Epithelial cell of proximal tubule (primary cell): ENCODE measurements around the gene PRDX1. TPM values are rescaled to one million over a fixed set of nuclear protein-coding genes. Genes with fewer than 3 reads are reported as not detected.
"Not testable (repeated sequence)": the region's sequence is repeated elsewhere in the genome, so short reads cannot be mapped to it uniquely, and the experiment has no call there.

Experiments used
- DNase-seq: peaks from one replicate; pipeline ENCODE4 v3.0.0-alpha.2; 2011; ENCODE audit warnings: low read depth
- H3K4me3 ChIP-seq: 2 replicates; pipeline ENCODE4 v1.5.1; 2011; ENCODE audit warnings: low read depth, mild to moderate bottlenecking, low read length
- total RNA-seq: library from RNA; depleted of rRNA; stranded (reverse); fragments of >200 nt; gene quantifications from 2 replicates; pipeline ENCODE4 v1.2.3, GENCODE V29; 2015
- TF ChIP-seq, protein P1 (sequence below): conservative IDR thresholded peaks from 2 replicates; pipeline ENCODE4 v1.5.1; 2012; ENCODE audit warnings: low read depth, mild to moderate bottlenecking, low read length

Gene PRDX1
- total RNA-seq, 1 donor from 2014 or later = 824 TPM

DNA sequence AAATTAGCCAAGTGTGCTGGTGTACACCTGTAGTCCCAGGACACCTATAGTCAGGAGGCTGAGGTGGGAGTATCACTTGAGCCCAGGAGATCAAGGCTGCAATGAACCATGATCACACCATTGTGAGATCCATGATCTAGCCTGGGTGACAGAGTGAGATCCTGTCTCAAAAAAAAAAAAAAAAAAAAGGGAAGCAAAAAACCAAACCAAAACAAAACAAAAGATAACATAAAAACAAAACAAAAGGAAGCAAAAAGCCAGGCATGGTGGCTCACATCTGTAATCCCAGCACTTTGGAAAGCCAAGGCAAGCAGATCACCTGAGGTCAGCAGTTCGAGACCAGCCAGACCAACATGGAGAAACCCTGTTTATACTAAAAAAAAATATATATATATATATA lies 19.5 kb upstream of the PRDX1 start:
- DNase-seq = no peak
- no peak overlapping the region for H3K4me3 ChIP-seq
- TF ChIP-seq, protein P1, sequence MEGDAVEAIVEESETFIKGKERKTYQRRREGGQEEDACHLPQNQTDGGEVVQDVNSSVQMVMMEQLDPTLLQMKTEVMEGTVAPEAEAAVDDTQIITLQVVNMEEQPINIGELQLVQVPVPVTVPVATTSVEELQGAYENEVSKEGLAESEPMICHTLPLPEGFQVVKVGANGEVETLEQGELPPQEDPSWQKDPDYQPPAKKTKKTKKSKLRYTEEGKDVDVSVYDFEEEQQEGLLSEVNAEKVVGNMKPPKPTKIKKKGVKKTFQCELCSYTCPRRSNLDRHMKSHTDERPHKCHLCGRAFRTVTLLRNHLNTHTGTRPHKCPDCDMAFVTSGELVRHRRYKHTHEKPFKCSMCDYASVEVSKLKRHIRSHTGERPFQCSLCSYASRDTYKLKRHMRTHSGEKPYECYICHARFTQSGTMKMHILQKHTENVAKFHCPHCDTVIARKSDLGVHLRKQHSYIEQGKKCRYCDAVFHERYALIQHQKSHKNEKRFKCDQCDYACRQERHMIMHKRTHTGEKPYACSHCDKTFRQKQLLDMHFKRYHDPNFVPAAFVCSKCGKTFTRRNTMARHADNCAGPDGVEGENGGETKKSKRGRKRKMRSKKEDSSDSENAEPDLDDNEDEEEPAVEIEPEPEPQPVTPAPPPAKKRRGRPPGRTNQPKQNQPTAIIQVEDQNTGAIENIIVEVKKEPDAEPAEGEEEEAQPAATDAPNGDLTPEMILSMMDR = no peak

DNA sequence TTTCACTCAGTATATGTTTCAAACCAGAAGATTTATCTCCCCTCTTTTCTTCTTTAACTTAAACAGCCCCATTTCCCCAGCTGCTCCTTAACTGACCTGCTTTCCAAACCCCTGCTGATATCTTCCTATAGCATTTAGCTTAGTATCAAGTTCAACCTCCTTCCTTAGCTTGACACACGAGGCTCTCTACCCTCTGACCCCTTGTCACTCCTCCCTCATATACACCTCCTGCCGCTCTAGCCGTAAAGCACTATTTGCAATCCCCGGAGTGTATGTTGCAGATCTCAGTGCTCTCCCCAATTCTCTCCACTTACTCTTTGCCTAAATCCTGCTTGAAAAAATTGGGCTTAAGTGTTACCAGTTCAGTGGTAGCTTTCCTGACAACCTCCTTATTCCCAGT lies 15.2 kb upstream of the PRDX1 start:
- no peak for DNase-seq
- TF ChIP-seq, protein P1 = no peak
- H3K4me3 ChIP-seq = no peak overlapping the region

DNA sequence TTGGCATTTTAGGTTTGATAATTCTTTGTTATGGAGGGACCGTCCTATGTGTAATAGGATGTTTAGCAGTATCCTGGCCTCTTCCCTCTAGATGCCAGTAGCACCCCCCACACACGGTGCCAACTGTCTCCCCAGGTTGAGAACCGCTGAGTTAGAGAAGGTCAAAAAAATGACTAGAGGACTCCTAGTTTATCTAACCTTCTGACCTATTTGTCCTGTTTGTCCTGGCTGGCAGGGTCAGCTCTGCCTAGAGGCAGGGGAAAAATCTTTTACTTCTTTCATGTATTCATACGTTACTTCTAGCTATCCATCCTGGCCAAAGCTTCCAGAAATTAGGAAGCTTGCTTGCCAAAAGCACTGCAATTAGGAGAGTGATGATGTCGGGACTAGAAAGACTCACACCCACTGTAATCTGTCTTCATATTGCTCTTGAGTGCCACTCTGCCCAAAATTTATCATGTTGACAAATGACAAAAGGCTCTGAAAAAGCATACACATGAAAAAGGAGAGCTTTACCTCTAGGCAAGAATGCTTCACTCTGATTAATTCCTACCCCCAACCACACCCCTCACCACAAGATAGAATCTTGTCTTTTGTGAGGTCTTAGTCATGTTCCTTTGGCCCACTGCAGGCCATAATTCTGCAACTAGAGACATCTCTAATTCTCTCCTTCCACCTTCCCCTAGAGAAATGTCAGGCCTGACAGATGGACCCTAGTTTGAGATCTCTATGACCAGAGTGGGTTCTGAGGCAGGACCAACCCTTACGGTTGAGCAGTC lies 14.5 kb upstream of the PRDX1 start:
- no peak overlapping the region for H3K4me3 ChIP-seq
- TF ChIP-seq, protein P1 = no peak
- no peak for DNase-seq

DNA sequence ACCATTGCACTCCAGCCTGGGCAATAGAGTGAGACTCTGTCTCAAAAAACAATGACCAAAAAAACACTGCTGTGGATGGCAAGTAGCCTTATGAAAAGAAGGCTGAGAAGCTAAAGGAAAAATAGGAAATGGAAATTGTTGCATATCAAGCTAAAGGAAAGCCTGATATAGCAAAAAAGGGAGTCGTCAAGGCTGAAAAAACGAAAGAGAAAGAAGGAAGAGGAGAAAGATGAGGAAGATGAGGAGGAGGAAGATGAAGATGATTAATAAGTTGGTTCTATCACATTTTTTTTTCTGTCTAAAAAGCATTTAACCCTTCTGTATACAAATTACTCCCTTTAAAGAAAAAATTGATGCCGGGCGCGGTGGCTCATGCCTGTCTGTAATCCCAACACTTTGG lies 10.2 kb upstream of the PRDX1 start:
- no peak overlapping the region for H3K4me3 ChIP-seq
- no peak for DNase-seq
- TF ChIP-seq, protein P1 = no peak

DNA sequence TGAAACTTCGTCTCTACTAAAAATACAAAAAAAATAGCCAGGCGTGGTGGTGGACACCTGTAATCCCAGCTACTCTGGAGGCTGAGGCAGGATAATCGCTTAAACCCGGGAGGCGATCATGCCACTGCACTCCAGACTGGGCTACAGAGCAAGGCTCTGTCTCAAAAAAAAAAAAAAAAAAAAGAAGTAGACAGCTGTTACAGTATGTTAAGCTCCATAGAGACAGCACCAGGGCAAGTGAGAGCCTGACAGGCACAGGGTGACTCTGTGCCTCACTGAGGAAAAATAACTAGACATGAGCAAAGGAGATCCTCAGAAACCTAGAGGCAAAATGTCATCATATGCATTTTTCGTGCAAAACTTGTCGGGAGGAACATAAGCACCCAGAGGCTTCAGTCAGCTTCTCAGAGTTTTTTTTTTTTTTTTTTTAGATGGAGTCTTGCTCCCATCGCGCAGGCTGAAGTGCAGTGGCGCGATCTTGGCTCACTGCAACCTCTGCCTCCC lies 9.0 kb upstream of the PRDX1 start:
- H3K4me3 ChIP-seq = no peak overlapping the region
- TF ChIP-seq, protein P1 = no peak
- no peak for DNase-seq

DNA sequence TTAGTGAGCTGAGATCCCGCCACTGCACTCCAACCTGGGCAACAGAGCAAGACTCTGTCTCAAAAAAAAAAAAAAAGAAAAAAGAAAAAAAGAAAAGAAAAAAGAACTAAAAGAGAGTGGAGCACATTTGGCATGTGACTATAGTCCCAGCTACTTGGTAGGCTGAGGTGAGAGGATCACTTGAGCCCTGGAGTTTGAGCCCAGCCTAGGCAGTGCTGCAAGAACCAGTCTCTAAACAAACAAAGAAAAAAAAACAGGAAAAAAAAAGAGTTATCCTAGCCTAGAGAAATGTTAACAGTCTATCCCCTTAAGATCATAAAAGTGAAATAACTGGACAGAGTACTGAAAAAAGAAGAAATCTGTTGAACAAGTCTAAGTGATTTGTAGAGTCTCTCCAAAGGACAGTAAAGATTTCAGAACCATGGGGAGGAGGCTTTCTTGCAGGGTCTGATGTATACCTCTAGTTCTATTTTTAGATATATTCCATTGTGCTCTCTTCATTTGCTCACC lies 4.5 kb upstream of the PRDX1 start:
- TF ChIP-seq, protein P1 = no peak
- no peak for DNase-seq
- no peak overlapping the region for H3K4me3 ChIP-seq

DNA sequence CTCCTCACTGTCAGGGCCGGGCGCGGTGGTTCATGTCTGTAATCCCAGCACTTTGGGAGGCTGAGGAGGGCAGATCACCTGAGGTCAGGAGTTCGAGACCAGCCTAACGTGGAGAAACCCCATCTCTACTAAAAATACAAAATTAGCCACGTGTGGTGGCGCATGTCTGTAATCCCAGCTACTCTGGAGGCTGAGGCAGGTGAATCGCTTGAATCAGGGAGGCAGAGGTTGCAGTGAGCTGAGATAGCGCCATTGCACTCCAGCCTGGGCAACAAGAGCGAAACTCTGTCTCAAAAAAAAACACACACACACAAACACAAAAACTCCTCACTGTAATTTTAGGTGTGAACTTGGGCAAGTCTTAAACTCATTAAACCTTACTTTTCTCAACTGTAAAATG lies 2.3 kb upstream of the PRDX1 start:
- DNase-seq, H3K4me3 ChIP-seq: not testable (repeated sequence)

DNA sequence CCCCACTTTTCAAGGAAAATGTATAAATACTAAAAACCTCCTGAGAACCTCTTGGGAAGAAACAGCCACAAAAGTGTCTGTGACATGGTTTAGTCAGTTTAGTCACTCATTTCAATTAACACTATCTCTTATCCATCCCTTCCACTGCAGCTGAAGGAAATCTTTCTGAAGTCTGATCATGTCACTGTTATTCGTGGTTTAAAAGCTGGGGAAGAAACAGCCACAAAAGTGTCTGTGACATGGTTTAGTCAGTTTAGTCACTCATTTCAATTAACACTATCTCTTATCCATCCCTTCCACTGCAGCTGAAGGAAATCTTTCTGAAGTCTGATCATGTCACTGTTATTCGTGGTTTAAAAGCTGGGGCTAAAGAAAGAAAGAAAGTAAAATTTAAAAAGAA lies 1.8 kb upstream of the PRDX1 start:
- DNase-seq, H3K4me3 ChIP-seq: not testable (repeated sequence)
